ENCODE results near the gene ASB11.

ASB11 gene

GRCh38 chrX:15328131-15328530 lies 12.7 kb upstream of the ASB11 start:
- TF ChIP-seq USF1 (IDR thresholded peaks at IDR 0.05) (no peak), CREB1 (IDR thresholded peaks at IDR 0.05; ENCODE audit: low read depth) (no peak), TAF1 (IDR thresholded peaks at IDR 0.05; ENCODE audit: low read depth) (no peak), MAX (IDR thresholded peaks at IDR 0.05) (no peak), YY1 (IDR thresholded peaks at IDR 0.05; ENCODE audit: low read depth) (no peak), NFIC (IDR thresholded peaks at IDR 0.05) (no peak), REST (IDR thresholded peaks at IDR 0.05; ENCODE audit: low read depth) (no peak), FOXM1 (IDR thresholded peaks at IDR 0.05; ENCODE audit: borderline replicate concordance, low read depth) (no peak), EGR1 (IDR thresholded peaks at IDR 0.05) (no peak), CEBPB (IDR thresholded peaks at IDR 0.05) (no peak), EP300 (IDR thresholded peaks at IDR 0.05; ENCODE audit: borderline replicate concordance) (no peak), RAD21 (IDR thresholded peaks at IDR 0.05; ENCODE audit: low read depth) (no peak), ZBTB7A (IDR thresholded peaks at IDR 0.05; ENCODE audit: low read depth) (no peak), TEAD4 (IDR thresholded peaks at IDR 0.05) (no peak), TCF12 (IDR thresholded peaks at IDR 0.05; ENCODE audit: low read depth) (no peak)

GRCh38 chrX:15322472-15322871 lies 7.0 kb upstream of the ASB11 start:
- TF ChIP-seq YY1 (IDR thresholded peaks at IDR 0.05; ENCODE audit: low read depth) (no peak), EP300 (IDR thresholded peaks at IDR 0.05; ENCODE audit: borderline replicate concordance) (no peak), NFIC (IDR thresholded peaks at IDR 0.05) (no peak), CEBPB (IDR thresholded peaks at IDR 0.05) (no peak), TCF12 (IDR thresholded peaks at IDR 0.05; ENCODE audit: low read depth) (no peak), ZBTB7A (IDR thresholded peaks at IDR 0.05; ENCODE audit: low read depth) (no peak), TAF1 (IDR thresholded peaks at IDR 0.05; ENCODE audit: low read depth) (no peak), REST (IDR thresholded peaks at IDR 0.05; ENCODE audit: low read depth) (no peak), TEAD4 (IDR thresholded peaks at IDR 0.05) (no peak)

- TF ChIP-seq USF1 (IDR thresholded peaks at IDR 0.05) = no peak
- TF ChIP-seq RAD21 (IDR thresholded peaks at IDR 0.05; ENCODE audit: low read depth) = no peak
- TF ChIP-seq TCF12 (IDR thresholded peaks at IDR 0.05; ENCODE audit: low read depth) = no peak
- TF ChIP-seq NFIC (IDR thresholded peaks at IDR 0.05) = no peak
- TF ChIP-seq CEBPB (IDR thresholded peaks at IDR 0.05) = no peak
- no peak for TF ChIP-seq CREB1 (IDR thresholded peaks at IDR 0.05; ENCODE audit: low read depth)
- TF ChIP-seq TEAD4 (IDR thresholded peaks at IDR 0.05) = no peak
- TF ChIP-seq ZBTB7A (IDR thresholded peaks at IDR 0.05; ENCODE audit: low read depth) = no peak
- TF ChIP-seq MAX (IDR thresholded peaks at IDR 0.05) = no peak
- TF ChIP-seq YY1 (IDR thresholded peaks at IDR 0.05; ENCODE audit: low read depth) = no peak
- TF ChIP-seq TAF1 (IDR thresholded peaks at IDR 0.05; ENCODE audit: low read depth) = no peak
- TF ChIP-seq EGR1 (IDR thresholded peaks at IDR 0.05) = no peak
- no peak for TF ChIP-seq EP300 (IDR thresholded peaks at IDR 0.05; ENCODE audit: borderline replicate concordance)
Observed at GRCh38 chrX:15322072-15322471, 6.6 kb upstream of the ASB11 start.

GRCh38 chrX:15321447-15321846 lies 6.0 kb upstream of the ASB11 start:
- TF ChIP-seq TEAD4 (IDR thresholded peaks at IDR 0.05) (no peak), TAF1 (IDR thresholded peaks at IDR 0.05; ENCODE audit: low read depth) (no peak), YY1 (IDR thresholded peaks at IDR 0.05; ENCODE audit: low read depth) (no peak), EP300 (IDR thresholded peaks at IDR 0.05; ENCODE audit: borderline replicate concordance) (no peak), CREB1 (IDR thresholded peaks at IDR 0.05; ENCODE audit: low read depth) (no peak), MAX (IDR thresholded peaks at IDR 0.05) (no peak), NFIC (IDR thresholded peaks at IDR 0.05) (no peak)

- TF ChIP-seq USF1 (IDR thresholded peaks at IDR 0.05) (no peak), RAD21 (IDR thresholded peaks at IDR 0.05; ENCODE audit: low read depth) (no peak), CREB1 (IDR thresholded peaks at IDR 0.05; ENCODE audit: low read depth) (no peak), TAF1 (IDR thresholded peaks at IDR 0.05; ENCODE audit: low read depth) (no peak), FOXM1 (IDR thresholded peaks at IDR 0.05; ENCODE audit: borderline replicate concordance, low read depth) (no peak), EGR1 (IDR thresholded peaks at IDR 0.05) (no peak), TCF12 (IDR thresholded peaks at IDR 0.05; ENCODE audit: low read depth) (no peak)
Observed at GRCh38 chrX:15320297-15320696, 4.9 kb upstream of the ASB11 start.

Measured in Ishikawa (cell line).